ENCODE results near the gene ZNF652.

Gene ZNF652

GRCh38 chr17:49356320-49356719, 5.7 kb downstream of the ZNF652 start:
- no peak for DNase-seq

- no peak for DNase-seq
Measured at GRCh38 chr17:49353607-49354006, 8.4 kb downstream of the ZNF652 start.

GRCh38 chr17:49352587-49353154, 9.4 kb downstream of the ZNF652 start:
- DNase-seq, result no peak

GRCh38 chr17:49351572-49352140, 10.4 kb downstream of the ZNF652 start:
- DNase-seq, result no peak

- no peak for DNase-seq
Measured at GRCh38 chr17:49349541-49349940, 12.5 kb downstream of the ZNF652 start.

- peak; percentile 56 for DNase-seq
Measured at GRCh38 chr17:49344914-49345313, 17.1 kb downstream of the ZNF652 start.

GRCh38 chr17:49343273-49343672, 18.8 kb downstream of the ZNF652 start:
- peak; percentile 91 for DNase-seq

- DNase-seq, result no peak
Measured at GRCh38 chr17:49342575-49342936, 19.5 kb downstream of the ZNF652 start.

- DNase-seq, result no peak
Measured at GRCh38 chr17:49341356-49341755, 20.7 kb downstream of the ZNF652 start.

- DNase-seq, result no peak
Measured at GRCh38 chr17:49339354-49339753, 22.7 kb downstream of the ZNF652 start.

GRCh38 chr17:49338883-49339282, 23.2 kb downstream of the ZNF652 start:
- DNase-seq, result no peak

- DNase-seq, result peak; percentile 33
Measured at GRCh38 chr17:49337884-49338283, 24.2 kb downstream of the ZNF652 start.

GRCh38 chr17:49334744-49335512, 27.1 kb downstream of the ZNF652 start:
- no peak for DNase-seq

GRCh38 chr17:49333804-49334203, 28.2 kb downstream of the ZNF652 start:
- DNase-seq, result no peak

- no peak for DNase-seq
Measured at GRCh38 chr17:49327835-49328784, 33.9 kb downstream of the ZNF652 start.

GRCh38 chr17:49325980-49326379, 36.1 kb downstream of the ZNF652 start:
- DNase-seq, result no peak

- DNase-seq, result no peak
Measured at GRCh38 chr17:49318435-49318965, 43.5 kb downstream of the ZNF652 start.

- DNase-seq, result no peak
Measured at GRCh38 chr17:49316889-49317675, 45.0 kb downstream of the ZNF652 start.

- DNase-seq, result peak; percentile 20
Measured at GRCh38 chr17:49316258-49316570, 45.8 kb downstream of the ZNF652 start.

- peak; percentile 88 for DNase-seq
Measured at GRCh38 chr17:49315551-49316257, 46.3 kb downstream of the ZNF652 start.

GRCh38 chr17:49312722-49313121, 49.3 kb downstream of the ZNF652 start:
- no peak for DNase-seq

- no peak for DNase-seq
Measured at GRCh38 chr17:49299996-49300395, 62.1 kb downstream of the ZNF652 start.

All from fibroblast of skin of right biceps (primary cell).